ENCODE results near the gene DHRS7B.

The DHRS7B gene

GRCh38 chr17:21201298-21201595, 74.5 kb downstream of the DHRS7B start:
- no peak for TF ChIP-seq CTCF (IDR thresholded peaks at IDR 0.05; ENCODE audit: extremely low read depth, missing control alignments)
- DNase-seq (ENCODE audit: low spot score) = no peak

GRCh38 chr17:21201874-21202273, 75.1 kb downstream of the DHRS7B start:
- DNase-seq (ENCODE audit: low spot score) = no peak
- no peak for TF ChIP-seq CTCF (IDR thresholded peaks at IDR 0.05; ENCODE audit: extremely low read depth, missing control alignments)

- no peak for TF ChIP-seq CTCF (IDR thresholded peaks at IDR 0.05; ENCODE audit: extremely low read depth, missing control alignments)
- DNase-seq (ENCODE audit: low spot score) = no peak
Measured at GRCh38 chr17:21202512-21202911, 75.7 kb downstream of the DHRS7B start.

GRCh38 chr17:21204935-21205334, 78.2 kb downstream of the DHRS7B start:
- TF ChIP-seq CTCF (IDR thresholded peaks at IDR 0.05; ENCODE audit: extremely low read depth, missing control alignments) = no peak
- DNase-seq (ENCODE audit: low spot score) = no peak

- no peak for DNase-seq (ENCODE audit: low spot score)
- no peak for TF ChIP-seq CTCF (IDR thresholded peaks at IDR 0.05; ENCODE audit: extremely low read depth, missing control alignments)
Measured at GRCh38 chr17:21208352-21208751, 81.6 kb downstream of the DHRS7B start.

GRCh38 chr17:21209511-21210175, 82.9 kb downstream of the DHRS7B start:
- no peak for DNase-seq (ENCODE audit: low spot score)
- TF ChIP-seq CTCF (IDR thresholded peaks at IDR 0.05; ENCODE audit: extremely low read depth, missing control alignments) = no peak

- no peak for TF ChIP-seq CTCF (IDR thresholded peaks at IDR 0.05; ENCODE audit: extremely low read depth, missing control alignments)
- DNase-seq (ENCODE audit: low spot score) = no peak
Measured at GRCh38 chr17:21210411-21211076, 83.8 kb downstream of the DHRS7B start.

Data from GM20000 (cell line).